SU-DHL-6 (cell line): Measurements from ENCODE around the gene FGFR1OP2.

ENCODE experiments used
- CTCF ChIP-seq: fragments of 200-600 bp; sonication (generic); IDR thresholded peaks from one replicate; pipeline ENCODE4 v1.5.1; 2017; ENCODE audit warnings: antibody characterized with exemption, mild to moderate bottlenecking, low read length, moderate library complexity; ENCODE audit not compliant: insufficient read depth, poor library complexity, severe bottlenecking
- EZH2phosphoT487 ChIP-seq: fragments of 200-600 bp; sonication (generic), shearing (Covaris generic); conservative IDR thresholded peaks from 2 replicates; pipeline ENCODE4 v1.6.1; 2018; ENCODE audit warnings: mild to moderate bottlenecking, antibody characterized with exemption, low read length, moderate library complexity, mixed read lengths

- no peak for TF ChIP-seq CTCF
- no peak for TF ChIP-seq EZH2phosphoT487
These were observed 2.4 kb downstream of the FGFR1OP2 start for GRCh38 chr12:26940516-26941214.
